ENCODE data around the gene WDR4. TPM values are rescaled to one million over a fixed set of nuclear protein-coding genes. Genes with fewer than 3 reads are reported as not detected.

The WDR4 gene
- total RNA-seq, 1 donor from 2014 or later, result 6.0 TPM

- no peak for TF ChIP-seq CTCF (IDR thresholded peaks at IDR 0.05; ENCODE audit: borderline replicate concordance)
- no peak overlapping the region for H3K4me3 ChIP-seq
- intact Hi-C loops (cut with micrococcal nuclease), result no loop called here
- DNase-seq, result peak; percentile 3
- H3K9me3 ChIP-seq (replicated peaks), result no peaks in the 10 kb centered on the region
- H3K36me3 ChIP-seq, result peaks cover 66% of the 10 kb centered on the region
- H3K4me1 ChIP-seq, result peaks cover 14% of the 10 kb centered on the region
- H3K27ac ChIP-seq (replicated peaks), result no peak overlapping the region
- no peaks in the 10 kb centered on the region for H3K27me3 ChIP-seq (ENCODE audit: low read depth)
Observed at GRCh38 chr21:42847726-42848125, 31.6 kb downstream of the WDR4 start.

- Histone ChIP-seq H3K27ac (replicated peaks) (no peak overlapping the region), H3K4me1 (peaks cover 14% of the 10 kb centered on the region), H3K9me3 (replicated peaks) (no peaks in the 10 kb centered on the region), H3K27me3 (ENCODE audit: low read depth) (no peaks in the 10 kb centered on the region), H3K4me3 (no peak overlapping the region), H3K36me3 (peaks cover 66% of the 10 kb centered on the region)
- intact Hi-C loops (cut with micrococcal nuclease), result no loop called here
- peak; percentile 2 for DNase-seq
- no peak for TF ChIP-seq CTCF (IDR thresholded peaks at IDR 0.05; ENCODE audit: borderline replicate concordance)
Observed at GRCh38 chr21:42847051-42847707, 32.2 kb downstream of the WDR4 start.

DNA sequence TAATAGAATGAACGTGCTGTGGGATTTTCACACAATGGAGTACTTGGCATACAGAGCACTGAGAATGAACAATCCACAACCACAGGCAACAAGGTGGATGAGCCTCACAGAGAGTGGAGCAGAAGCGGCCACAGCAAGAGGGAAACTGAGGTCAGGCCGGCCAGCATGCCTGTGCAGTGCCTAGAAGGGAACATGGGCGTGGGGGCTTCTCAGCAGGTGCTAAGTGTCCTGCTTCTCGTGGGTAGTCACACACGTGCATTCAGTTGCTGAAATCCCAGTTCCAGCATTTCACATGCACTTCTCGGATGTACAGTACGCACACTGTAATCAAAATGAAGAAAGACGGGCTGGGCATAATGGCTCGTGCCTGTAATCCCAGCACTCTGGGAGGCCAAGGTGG, 33.1 kb downstream of the WDR4 start:
- Histone ChIP-seq H3K9me3 (replicated peaks) (no peaks in the 10 kb centered on the region), H3K4me1 (peaks cover 14% of the 10 kb centered on the region), H3K27me3 (ENCODE audit: low read depth) (no peaks in the 10 kb centered on the region), H3K27ac (replicated peaks) (no peak overlapping the region), H3K4me3 (no peak overlapping the region), H3K36me3 (peaks cover 63% of the 10 kb centered on the region)
- intact Hi-C loops (cut with micrococcal nuclease), result no loop called here
- peak; percentile 3 for DNase-seq
- TF ChIP-seq CTCF (IDR thresholded peaks at IDR 0.05; ENCODE audit: borderline replicate concordance), result no peak

DNA sequence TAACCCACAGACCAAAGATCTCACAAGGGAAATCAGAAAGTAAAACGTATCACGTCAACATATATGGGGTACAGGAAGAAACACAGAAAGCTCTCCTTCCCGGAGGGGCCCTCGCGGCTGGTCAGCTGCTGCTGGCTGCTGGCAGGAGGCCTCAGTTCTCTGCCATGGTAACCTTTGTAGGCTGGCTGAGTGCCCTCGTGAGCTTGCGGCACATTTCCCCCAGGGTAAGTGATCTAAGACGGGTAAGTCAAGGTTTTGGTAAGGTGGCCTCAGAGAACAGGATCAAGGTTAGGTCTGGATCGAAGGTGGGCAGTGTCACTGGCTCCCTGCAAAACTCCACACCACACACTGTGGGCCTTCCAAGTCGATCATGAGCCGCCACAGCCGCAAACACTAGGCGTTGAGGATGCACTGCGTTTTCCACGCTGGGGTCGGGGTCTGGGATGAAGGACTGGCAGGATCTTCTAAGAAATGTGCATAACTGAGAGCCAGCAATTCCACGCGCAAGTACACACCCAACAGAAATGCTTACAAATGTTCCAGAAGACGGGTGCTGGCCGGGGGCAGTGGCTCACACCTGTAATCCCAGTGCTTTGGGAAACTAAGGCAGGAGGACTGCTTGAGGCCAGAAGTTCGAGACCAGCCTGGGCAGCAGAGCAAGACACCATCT, 33.9 kb downstream of the WDR4 start:
- Histone ChIP-seq H3K4me1 (peaks cover 14% of the 10 kb centered on the region), H3K27ac (replicated peaks) (peak overlapping the region; percentile 83), H3K27me3 (ENCODE audit: low read depth) (no peaks in the 10 kb centered on the region), H3K4me3 (peak overlapping the region; percentile 6), H3K9me3 (replicated peaks) (no peaks in the 10 kb centered on the region), H3K36me3 (peaks cover 62% of the 10 kb centered on the region)
- peak; percentile 54 for DNase-seq
- TF ChIP-seq CTCF (IDR thresholded peaks at IDR 0.05; ENCODE audit: borderline replicate concordance), result no peak
- intact Hi-C loops (cut with micrococcal nuclease), result no loop called here

DNA sequence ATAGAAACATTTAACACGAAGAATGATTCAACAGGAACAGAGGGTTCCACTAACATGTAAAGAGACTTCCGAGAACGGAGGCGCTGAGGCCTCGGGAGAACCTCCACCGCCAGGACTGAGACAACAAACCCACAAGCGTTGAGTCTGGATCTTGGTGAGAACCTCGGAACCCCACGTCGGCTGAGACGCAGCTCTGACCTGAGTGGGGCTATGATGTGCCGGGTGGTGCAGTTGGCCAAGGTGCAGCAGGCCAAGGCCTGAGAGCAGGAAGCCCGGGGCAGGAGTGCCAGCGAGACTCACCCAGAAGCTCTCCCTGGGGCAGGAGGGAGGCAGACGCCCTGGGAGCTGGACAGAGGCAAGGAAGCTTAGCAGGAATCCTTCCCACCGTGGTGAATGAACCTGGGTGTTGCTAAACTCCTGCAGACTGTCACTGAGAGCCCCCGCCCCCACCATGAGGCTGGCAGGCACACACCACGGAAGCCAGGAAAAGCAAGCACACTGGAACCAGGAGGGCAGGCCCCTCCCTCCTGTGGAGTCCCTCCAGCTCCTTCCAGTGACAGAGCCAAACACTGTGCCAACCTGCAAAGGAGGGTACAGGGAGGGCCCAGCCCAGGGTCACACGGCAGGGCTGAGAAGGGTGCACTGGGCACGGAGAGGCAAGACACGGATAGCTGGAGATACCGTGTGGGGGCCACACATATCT, 34.8 kb downstream of the WDR4 start:
- intact Hi-C loops (cut with micrococcal nuclease), result no loop called here
- H3K4me1 ChIP-seq, result peaks cover 14% of the 10 kb centered on the region
- H3K4me3 ChIP-seq, result peak overlapping the region; percentile 6
- peak; percentile 69 for DNase-seq
- TF ChIP-seq CTCF (IDR thresholded peaks at IDR 0.05; ENCODE audit: borderline replicate concordance), result no peak
- peaks cover 56% of the 10 kb centered on the region for H3K36me3 ChIP-seq
- peak overlapping the region; percentile 83 for H3K27ac ChIP-seq (replicated peaks)
- H3K27me3 ChIP-seq (ENCODE audit: low read depth), result no peaks in the 10 kb centered on the region
- H3K9me3 ChIP-seq (replicated peaks), result no peaks in the 10 kb centered on the region

Measured in left ventricle myocardium inferior (tissue), 1 donor.